Ramos (cell line): ENCODE results near the gene SENP8.

Experiments
- in situ Hi-C: fragments of 300-500 bp; cut with MboI; formaldehyde crosslinking; loops from one replicate; pipeline ENCODE4 v1.14.3; 2022; ENCODE audit warnings: low sequenced_read_pairs; ENCODE audit not compliant: unreplicated experiment

SENP8 gene

DNA sequence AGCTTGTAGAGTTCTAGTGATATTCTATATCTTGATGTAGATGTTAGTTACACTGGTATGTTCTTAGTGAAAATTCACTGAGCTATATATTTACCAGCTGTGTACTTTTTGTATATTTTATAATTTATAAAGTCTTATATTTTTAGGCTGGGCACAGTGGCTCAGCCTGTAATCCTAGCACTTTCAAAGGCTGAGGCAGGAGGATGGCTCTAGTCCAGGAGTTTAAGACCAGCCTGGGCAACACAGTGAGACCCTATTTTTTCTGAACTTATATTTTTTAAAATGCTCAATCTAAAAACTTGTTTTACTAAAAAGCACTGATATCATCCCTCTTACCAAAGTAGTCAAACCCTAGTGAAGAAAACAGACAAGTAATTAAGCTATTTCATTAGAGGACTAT lies 5.4 kb upstream of the SENP8 start:
- in situ Hi-C loops, result no loop called here

DNA sequence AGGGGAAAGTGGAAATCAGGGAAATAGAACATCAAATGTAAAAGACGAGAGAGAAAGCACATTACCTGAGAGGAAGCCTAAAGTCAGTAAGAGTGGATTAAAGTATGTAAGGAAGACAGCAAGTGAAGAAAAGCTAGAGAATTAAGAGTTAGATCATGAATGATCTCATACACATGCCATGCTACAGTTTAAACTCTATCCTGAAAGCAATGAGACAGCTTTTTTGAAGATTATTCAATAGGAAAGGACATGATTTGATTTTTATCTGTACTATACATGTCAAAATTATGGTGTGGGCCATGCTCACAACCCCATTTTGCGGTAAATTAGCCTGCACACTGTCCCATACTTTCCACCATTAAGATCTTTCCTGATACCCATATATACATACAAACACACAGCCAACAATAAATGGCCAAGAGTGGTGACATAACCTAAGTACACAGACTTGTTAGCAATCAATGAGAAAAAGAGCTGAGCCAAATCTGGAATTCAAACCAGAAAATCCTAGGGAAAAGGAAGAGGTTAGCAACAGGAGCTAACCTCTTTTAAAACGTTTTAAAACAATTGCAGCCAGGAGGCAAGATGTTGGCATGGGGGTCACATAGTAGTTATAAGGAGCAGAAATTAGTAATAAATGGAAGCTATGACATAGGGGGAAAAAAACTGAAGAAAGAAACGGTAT lies 4.7 kb upstream of the SENP8 start:
- in situ Hi-C loops, result no loop called here

- in situ Hi-C loops, result no loop called here
Observed at GRCh38 chr15:72116731-72117485, 1.3 kb upstream of the SENP8 start.

- in situ Hi-C loops, result no loop called here
Observed at GRCh38 chr15:72117486-72118016, 652 bp upstream of the SENP8 start.

DNA sequence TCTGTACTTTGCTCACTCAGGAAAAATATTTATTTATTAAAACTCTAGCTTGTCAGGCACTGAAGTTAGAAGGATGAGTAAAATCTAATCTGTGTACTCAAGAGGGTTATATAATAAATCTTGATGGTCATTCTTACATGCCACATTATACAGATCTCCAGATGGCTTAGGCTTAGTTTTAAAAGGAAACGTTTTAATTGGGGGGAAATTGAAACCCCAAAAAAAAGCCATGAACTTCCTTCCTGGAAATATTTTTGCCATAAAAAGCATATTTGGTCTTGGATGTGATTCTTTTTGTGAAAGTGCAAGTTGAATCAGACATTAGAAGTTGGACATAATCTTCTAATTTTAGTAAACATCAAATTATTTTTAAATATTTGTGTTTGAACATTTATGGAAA lies 6.0 kb downstream of the SENP8 start:
- in situ Hi-C loops, result no loop called here

DNA sequence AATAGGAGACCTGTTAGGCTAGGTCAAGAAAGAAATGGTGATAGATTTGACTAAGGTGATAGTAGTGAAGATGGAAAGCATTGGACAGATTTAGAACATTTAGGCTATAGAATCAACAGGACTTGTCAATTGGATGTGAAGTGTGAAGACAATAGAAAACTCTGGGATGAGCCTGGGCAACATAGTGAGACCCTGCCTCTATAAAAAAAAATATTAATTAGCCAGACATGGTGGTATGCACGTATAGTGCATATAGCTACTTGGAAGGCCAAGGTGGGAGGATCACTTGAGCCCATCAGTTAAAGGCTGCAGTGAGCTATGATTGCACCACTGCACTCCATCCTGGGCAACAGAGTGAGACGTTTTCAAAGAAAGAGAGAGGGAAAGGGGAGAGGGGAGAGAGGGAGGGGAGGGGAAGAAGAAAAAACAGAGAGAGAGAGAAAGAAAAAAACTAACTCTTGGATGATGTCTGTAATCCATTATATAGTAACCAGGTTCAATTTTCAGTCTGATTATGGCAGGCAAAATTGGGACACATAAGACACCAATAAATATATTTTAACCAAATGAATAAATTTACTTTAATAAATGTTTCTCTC lies 9.6 kb downstream of the SENP8 start:
- in situ Hi-C loops, result no loop called here

GRCh38 chr15:72128359-72128758 lies 10.2 kb downstream of the SENP8 start:
- in situ Hi-C loops, result no loop called here

- in situ Hi-C loops, result no loop called here
Observed at GRCh38 chr15:72130272-72130671, 12.1 kb downstream of the SENP8 start.

DNA sequence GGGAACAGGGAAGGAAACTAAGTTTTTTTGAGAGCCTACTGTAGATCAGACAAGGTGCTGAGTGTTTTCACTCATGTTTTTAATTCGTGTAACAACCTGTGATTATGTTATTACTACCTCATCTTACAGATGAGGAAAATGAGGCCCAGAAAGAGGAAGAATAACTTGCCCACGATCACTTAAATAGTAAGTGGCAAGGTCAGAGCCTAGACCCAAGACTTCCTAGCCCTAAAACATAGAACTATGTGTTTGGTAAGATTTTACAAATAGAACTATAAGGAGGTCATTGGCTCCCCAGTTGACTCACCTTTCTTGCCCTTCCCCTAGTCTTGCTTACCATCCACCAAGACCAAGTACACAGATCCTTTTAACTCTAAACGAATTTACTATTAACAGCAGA lies 13.7 kb downstream of the SENP8 start:
- in situ Hi-C loops, result no loop called here

GRCh38 chr15:72133211-72133610 lies 15.0 kb downstream of the SENP8 start:
- in situ Hi-C loops, result no loop called here

- in situ Hi-C loops, result no loop called here
Observed at GRCh38 chr15:72135719-72136118, 17.5 kb downstream of the SENP8 start.

GRCh38 chr15:72136170-72137051 lies 18.2 kb downstream of the SENP8 start:
- in situ Hi-C loops, result no loop called here

DNA sequence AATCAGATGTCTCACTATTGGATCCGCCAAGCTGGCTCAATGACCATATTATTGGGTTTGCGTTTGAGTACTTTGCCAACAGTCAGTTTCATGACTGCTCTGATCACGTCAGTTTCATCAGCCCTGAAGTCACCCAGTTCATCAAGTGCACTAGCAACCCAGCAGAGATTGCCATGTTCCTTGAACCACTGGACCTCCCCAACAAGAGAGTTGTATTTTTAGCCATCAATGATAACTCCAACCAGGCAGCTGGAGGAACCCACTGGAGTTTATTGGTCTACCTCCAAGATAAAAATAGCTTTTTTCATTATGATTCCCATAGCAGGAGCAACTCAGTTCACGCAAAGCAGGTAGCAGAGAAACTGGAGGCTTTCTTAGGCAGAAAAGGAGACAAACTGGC lies 21.5 kb downstream of the SENP8 start:
- in situ Hi-C loops, result no loop called here

DNA sequence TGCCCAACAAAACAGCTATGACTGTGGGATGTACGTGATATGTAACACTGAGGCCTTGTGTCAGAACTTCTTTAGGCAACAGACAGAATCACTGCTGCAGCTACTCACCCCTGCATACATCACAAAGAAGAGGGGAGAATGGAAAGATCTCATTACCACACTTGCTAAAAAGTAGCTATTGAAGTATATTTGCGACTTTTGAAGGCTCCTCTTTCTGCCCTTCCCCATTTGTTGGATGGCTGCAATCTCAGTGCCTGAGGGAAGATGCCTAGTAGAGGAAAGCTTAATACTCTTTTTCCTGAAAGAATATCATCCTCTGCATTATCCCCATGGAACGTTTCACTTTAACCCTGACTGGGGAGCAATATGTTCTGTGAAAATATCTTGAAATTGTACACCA lies 21.9 kb downstream of the SENP8 start:
- in situ Hi-C loops, result no loop called here

DNA sequence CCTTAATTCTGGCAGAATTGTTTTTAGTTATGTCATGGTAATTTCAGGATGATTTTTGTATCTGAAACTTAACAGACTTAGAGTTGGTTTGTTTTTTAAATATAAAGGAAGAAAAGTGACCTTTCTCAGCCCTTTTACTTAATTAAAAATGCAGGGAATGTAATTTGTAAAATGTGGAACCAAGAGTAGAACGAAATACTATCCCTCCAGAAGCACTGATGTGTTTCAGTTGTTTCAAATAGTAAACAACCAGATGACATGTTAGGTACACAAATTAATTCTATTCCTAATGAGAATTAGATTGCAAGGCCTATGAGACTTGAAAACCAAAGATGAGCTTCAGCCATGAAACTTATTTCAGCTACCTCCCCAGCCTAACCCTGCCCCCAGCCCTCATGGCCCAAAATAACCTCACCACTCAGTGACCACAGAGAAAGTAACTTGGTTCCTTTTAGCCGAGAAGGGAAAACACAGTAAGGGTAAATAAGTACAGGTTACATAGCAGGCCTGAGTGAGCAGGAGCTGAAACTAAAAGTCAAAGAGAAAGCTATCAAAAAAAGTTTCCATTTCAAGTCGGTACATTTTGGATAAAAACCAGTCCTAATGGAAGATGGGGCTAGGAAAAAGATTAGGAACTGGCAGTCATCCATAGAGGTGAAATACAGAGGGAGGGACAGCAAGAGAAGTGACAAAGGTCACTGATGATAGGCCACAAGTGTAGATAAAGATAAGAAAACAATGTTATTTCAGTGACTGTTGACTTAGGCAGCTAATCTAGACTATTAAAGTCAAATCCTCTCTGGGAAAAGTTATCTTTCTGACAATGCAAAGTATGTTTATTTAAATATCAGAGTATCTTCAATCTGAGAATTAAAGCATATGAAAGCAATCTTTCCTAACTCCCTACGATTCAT lies 23.2 kb downstream of the SENP8 start:
- in situ Hi-C loops, result no loop called here

DNA sequence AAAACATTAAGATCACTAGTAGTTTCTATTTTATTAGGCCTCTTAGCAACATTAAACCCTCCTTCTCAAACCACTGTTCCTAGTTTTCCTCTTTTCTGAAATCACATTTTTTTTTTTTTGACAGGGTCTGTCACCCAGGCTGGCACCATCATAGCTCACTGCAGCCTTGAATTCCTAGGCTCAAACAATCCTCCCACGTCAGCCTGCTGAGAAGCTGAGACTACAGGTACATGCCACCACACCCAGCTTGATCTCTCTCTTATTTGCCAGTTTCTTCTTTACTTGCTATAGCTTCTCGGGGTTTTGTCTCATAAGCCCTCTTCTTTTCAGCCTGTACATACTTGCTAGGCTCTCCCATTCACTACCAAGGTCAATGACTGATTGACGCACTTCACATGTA lies 28.0 kb downstream of the SENP8 start:
- in situ Hi-C loops, result no loop called here

DNA sequence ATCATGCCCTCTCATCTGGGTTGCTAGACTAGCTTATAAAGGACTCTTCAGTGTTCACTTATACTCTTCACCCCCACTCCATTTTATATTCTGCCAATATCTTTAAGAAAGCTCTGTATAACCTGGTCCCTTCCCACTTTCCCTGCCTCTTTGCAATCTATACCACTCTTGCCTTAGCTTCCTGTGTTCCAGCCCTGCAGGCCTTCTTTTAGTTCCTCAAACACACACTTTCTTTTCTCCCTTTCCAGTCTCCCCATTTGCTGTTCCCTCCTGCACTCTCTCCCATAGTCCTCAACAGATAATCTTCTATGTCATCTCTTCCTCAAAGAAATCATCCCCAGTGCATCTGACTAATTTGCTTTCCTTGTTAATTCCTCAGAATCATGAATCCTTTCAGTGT lies 28.7 kb downstream of the SENP8 start:
- in situ Hi-C loops, result no loop called here

DNA sequence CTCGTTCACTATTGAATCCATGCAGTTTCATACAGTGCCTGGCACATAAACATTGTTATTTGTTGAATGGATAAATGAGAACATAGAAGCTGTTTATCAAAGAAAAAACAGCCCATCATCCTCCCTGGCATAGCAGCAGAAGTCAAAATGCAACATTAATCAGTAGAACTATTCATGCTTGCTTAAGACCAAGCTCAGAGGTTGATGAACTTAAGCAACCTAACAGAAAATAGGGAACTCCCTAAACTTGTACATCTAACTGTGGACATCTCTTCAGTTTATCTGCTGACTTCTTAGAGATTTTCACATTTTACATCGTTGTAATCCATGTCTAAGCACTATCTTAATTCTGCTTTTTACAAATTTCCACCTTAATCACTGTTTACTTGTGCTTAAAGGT lies 29.2 kb downstream of the SENP8 start:
- in situ Hi-C loops, result no loop called here

- in situ Hi-C loops, result loop anchor here (10.0 kb wide), 2 partner anchors 369 to 409 kb away; no protein-coding TSS in a partner anchor
Observed at GRCh38 chr15:72153269-72154000, 35.2 kb downstream of the SENP8 start.
